Stimulated activated memory B cell treated with anti-CD40 and anti-IgM and Interleukin-4, amounts not matched to agents 10 μg/mL and 1 μg/mL and 100 μg/mL, for 72 hours (primary cell): ENCODE results near the gene AURKB.
A peak's percentile ranks its signal among the peaks of the same experiment; 100 is the strongest.
"Not testable (repeated sequence)": the region's sequence is repeated elsewhere in the genome, so short reads cannot be mapped to it uniquely, and the experiment has no call there.

Experiments
- ATAC-seq: fragments of 150-1000 bp; cut with Tn5 transposase; 2 replicates; pipeline ENCODE4 v1.10.0; 2021
- H3K27ac Mint-ChIP-seq: one replicate; pipeline ENCODE4 v1.8.0; 2022; ENCODE audit warnings: mild to moderate bottlenecking, mixed read lengths
- H3K27me3 Mint-ChIP-seq: one replicate; pipeline ENCODE4 v1.8.0; 2022; ENCODE audit warnings: mixed read lengths
- H3K36me3 Mint-ChIP-seq: one replicate; pipeline ENCODE4 v1.8.0; 2022; ENCODE audit warnings: mixed read lengths
- H3K4me1 Mint-ChIP-seq: one replicate; pipeline ENCODE4 v1.8.0; 2022; ENCODE audit warnings: mixed read lengths
- H3K4me3 Mint-ChIP-seq: one replicate; pipeline ENCODE4 v1.8.0; 2022; ENCODE audit warnings: mild to moderate bottlenecking, moderate library complexity, mixed read lengths
- H3K9me3 Mint-ChIP-seq: one replicate; pipeline ENCODE4 v1.8.0; 2022; ENCODE audit warnings: mixed read lengths

Gene AURKB

GRCh38 chr17:8214000-8214399, 3.6 kb upstream of the AURKB start:
- H3K27me3 Mint-ChIP-seq, H3K9me3 Mint-ChIP-seq, H3K27ac Mint-ChIP-seq, H3K36me3 Mint-ChIP-seq, ATAC-seq, H3K4me3 Mint-ChIP-seq: not testable (repeated sequence)
- H3K4me1 Mint-ChIP-seq: peaks cover 21% of the 10 kb centered on the region

GRCh38 chr17:8212312-8213180, 2.2 kb upstream of the AURKB start:
- no peak overlapping the region for H3K27ac Mint-ChIP-seq

GRCh38 chr17:8210761-8211458, 535 bp upstream of the AURKB start:
- peak; percentile 57 for ATAC-seq
- peak overlapping the region; percentile 93 for H3K27ac Mint-ChIP-seq
- H3K4me1 Mint-ChIP-seq: peaks cover 21% of the 10 kb centered on the region
- no peaks in the 10 kb centered on the region for H3K36me3 Mint-ChIP-seq
- no peaks in the 10 kb centered on the region for H3K27me3 Mint-ChIP-seq
- H3K4me3 Mint-ChIP-seq: peak overlapping the region; percentile 93
- no peaks in the 10 kb centered on the region for H3K9me3 Mint-ChIP-seq

More at GRCh38 chr17:8212312-8213180, 2.2 kb upstream of the AURKB start:
- no peak overlapping the region for H3K4me3 Mint-ChIP-seq
- peaks cover 21% of the 10 kb centered on the region for H3K4me1 Mint-ChIP-seq
- no peak for ATAC-seq
- H3K27me3 Mint-ChIP-seq: no peaks in the 10 kb centered on the region
- H3K9me3 Mint-ChIP-seq: no peaks in the 10 kb centered on the region
- no peaks in the 10 kb centered on the region for H3K36me3 Mint-ChIP-seq

GRCh38 chr17:8206536-8206935, 3.8 kb downstream of the AURKB start:
- H3K36me3 Mint-ChIP-seq: no peaks in the 10 kb centered on the region
- H3K27ac Mint-ChIP-seq: no peak overlapping the region
- H3K4me1 Mint-ChIP-seq: peaks cover 20% of the 10 kb centered on the region
- no peaks in the 10 kb centered on the region for H3K9me3 Mint-ChIP-seq
- H3K4me3 Mint-ChIP-seq: no peak overlapping the region
- no peak for ATAC-seq
- H3K27me3 Mint-ChIP-seq: no peaks in the 10 kb centered on the region

GRCh38 chr17:8204761-8205555, 5.4 kb downstream of the AURKB start:
- Mint-ChIP-seq H3K4me1 (peaks cover 10% of the 10 kb centered on the region), H3K27ac (no peak overlapping the region), H3K4me3 (no peak overlapping the region), H3K27me3 (no peaks in the 10 kb centered on the region), H3K36me3 (no peaks in the 10 kb centered on the region), H3K9me3 (no peaks in the 10 kb centered on the region)
- no peak for ATAC-seq

- H3K27ac Mint-ChIP-seq: no peak overlapping the region
- ATAC-seq: no peak
- H3K4me1 Mint-ChIP-seq: peaks cover 20% of the 10 kb centered on the region
These were observed 18.1 kb downstream of the AURKB start for GRCh38 chr17:8192070-8192815.

GRCh38 chr17:8190506-8190905, 19.9 kb downstream of the AURKB start:
- Mint-ChIP-seq H3K4me3 (no peak overlapping the region), H3K4me1 (peaks cover 6% of the 10 kb centered on the region), H3K27ac (no peak overlapping the region), H3K27me3 (no peaks in the 10 kb centered on the region), H3K9me3 (no peaks in the 10 kb centered on the region), H3K36me3 (no peaks in the 10 kb centered on the region)
- ATAC-seq: no peak

More at GRCh38 chr17:8192070-8192815, 18.1 kb downstream of the AURKB start:
- Mint-ChIP-seq H3K4me3 (no peak overlapping the region), H3K36me3 (no peaks in the 10 kb centered on the region), H3K27me3 (no peaks in the 10 kb centered on the region), H3K9me3 (no peaks in the 10 kb centered on the region)

- Mint-ChIP-seq H3K36me3 (no peaks in the 10 kb centered on the region), H3K27me3 (no peaks in the 10 kb centered on the region), H3K9me3 (no peaks in the 10 kb centered on the region), H3K4me3 (no peak within 1 kb of the TSS), H3K27ac (no peak within 1 kb of the TSS), H3K4me1 (peaks cover 6% of the 10 kb centered on the region)
- ATAC-seq: peak; percentile 87
These were observed 20.5 kb downstream of the AURKB start, which contains the start of gene BORCS6 for GRCh38 chr17:8189711-8190477. BORCS6 (minus strand) TSS chr17:8190180; CDS start chr17:8190140, 40 bp downstream.

- Mint-ChIP-seq H3K36me3 (no peaks in the 10 kb centered on the region), H3K4me1 (peaks cover 7% of the 10 kb centered on the region), H3K9me3 (no peaks in the 10 kb centered on the region), H3K27me3 (no peaks in the 10 kb centered on the region), H3K27ac (no peak overlapping the region), H3K4me3 (no peak overlapping the region)
- no peak for ATAC-seq
These were observed 21.2 kb downstream of the AURKB start for GRCh38 chr17:8189041-8189710.

- Mint-ChIP-seq H3K36me3 (no peaks in the 10 kb centered on the region), H3K4me1 (peaks cover 11% of the 10 kb centered on the region), H3K27ac (no peak overlapping the region), H3K9me3 (no peaks in the 10 kb centered on the region), H3K27me3 (no peaks in the 10 kb centered on the region), H3K4me3 (no peak overlapping the region)
- ATAC-seq: no peak
These were observed 22.0 kb downstream of the AURKB start for GRCh38 chr17:8188263-8188839.

GRCh38 chr17:8187517-8188262, 22.7 kb downstream of the AURKB start:
- Mint-ChIP-seq H3K4me3 (no peak overlapping the region), H3K4me1 (peaks cover 11% of the 10 kb centered on the region), H3K9me3 (no peaks in the 10 kb centered on the region), H3K27me3 (no peaks in the 10 kb centered on the region), H3K27ac (no peak overlapping the region), H3K36me3 (no peaks in the 10 kb centered on the region)
- ATAC-seq: peak; percentile 47

- Mint-ChIP-seq H3K4me1 (peaks cover 14% of the 10 kb centered on the region), H3K9me3 (no peaks in the 10 kb centered on the region), H3K27ac (no peak overlapping the region), H3K27me3 (no peaks in the 10 kb centered on the region), H3K36me3 (no peaks in the 10 kb centered on the region), H3K4me3 (no peak overlapping the region)
- ATAC-seq: peak; percentile 72
These were observed 23.4 kb downstream of the AURKB start for GRCh38 chr17:8186787-8187516.
